Brain microvascular endothelial cell (primary cell): Measurements from ENCODE around the gene GNPTAB.

Experiments used
- DNase-seq: peaks from one replicate; pipeline ENCODE4 v3.0.0-alpha.2; 2020
- H3K27ac ChIP-seq: fragments of 250-450 bp; sonication (Bioruptor Pico); 2 replicates; pipeline ENCODE4 v1.5.1; 2020; ENCODE audit warnings: mild to moderate bottlenecking, moderate library complexity
- H3K27me3 ChIP-seq: fragments of 250-450 bp; sonication (Bioruptor Pico); replicated peaks from 2 replicates; pipeline ENCODE4 v1.5.1; 2020; ENCODE audit warnings: mild to moderate bottlenecking
- H3K36me3 ChIP-seq: fragments of 250-450 bp; sonication (Bioruptor Pico); replicated peaks from 2 replicates; pipeline ENCODE4 v1.5.1; 2020; ENCODE audit warnings: mild to moderate bottlenecking
- H3K4me3 ChIP-seq: 2 replicates; pipeline ENCODE4 v1.5.1; 2011; ENCODE audit warnings: low read depth, mild to moderate bottlenecking, control low read depth, low read length, moderate library complexity
- CTCF ChIP-seq: IDR thresholded peaks from 2 replicates; pipeline ENCODE4 v1.5.1; 2011; ENCODE audit warnings: low read depth, mild to moderate bottlenecking, moderate library complexity, low read length, control low read depth, inconsistent platforms; ENCODE audit errors: missing control alignments
- in situ Hi-C: cut with HindIII; loops from 2 replicates; pipeline ENCODE4 v1.10.0; 2017; ENCODE audit warnings: low sequenced_read_pairs, low pct_ligation_motif_present

Gene GNPTAB

GRCh38 chr12:101747697-101748096, 83.1 kb downstream of the GNPTAB start:
- DNase-seq: no peak
- Histone ChIP-seq H3K27me3 (no peaks in the 10 kb centered on the region), H3K36me3 (peaks cover 22% of the 10 kb centered on the region), H3K27ac (no peak overlapping the region), H3K4me3 (no peak overlapping the region)
- in situ Hi-C loops: no loop called here
- TF ChIP-seq CTCF: no peak

DNA sequence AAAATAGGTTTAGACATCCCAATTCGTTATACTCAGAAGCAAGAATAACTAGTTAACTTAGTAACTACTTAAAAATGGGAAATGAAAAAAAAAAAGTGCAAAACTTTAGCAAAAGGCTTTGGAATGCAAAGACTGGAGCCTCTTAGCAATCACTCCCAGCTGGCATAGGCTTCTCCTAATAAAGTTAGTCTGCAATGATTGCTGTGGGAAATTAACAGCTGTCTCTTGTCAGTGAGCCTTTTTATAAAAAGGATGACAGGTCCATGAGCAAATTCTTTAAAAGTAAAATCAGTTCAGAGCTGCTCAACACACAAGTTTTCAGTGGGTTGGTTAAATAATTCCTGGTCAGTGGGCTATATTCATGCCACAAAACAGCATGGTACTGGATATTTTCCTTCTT, 84.1 kb downstream of the GNPTAB start:
- TF ChIP-seq CTCF: no peak
- peaks cover 22% of the 10 kb centered on the region for H3K36me3 ChIP-seq
- H3K27ac ChIP-seq: no peak overlapping the region
- in situ Hi-C loops: no loop called here
- no peaks in the 10 kb centered on the region for H3K27me3 ChIP-seq
- DNase-seq: no peak
- no peak overlapping the region for H3K4me3 ChIP-seq

GRCh38 chr12:101746196-101746595, 84.6 kb downstream of the GNPTAB start:
- no peak for TF ChIP-seq CTCF
- H3K36me3 ChIP-seq: peaks cover 20% of the 10 kb centered on the region
- no peak for DNase-seq
- H3K27me3 ChIP-seq: no peaks in the 10 kb centered on the region
- no peak overlapping the region for H3K27ac ChIP-seq
- no peak overlapping the region for H3K4me3 ChIP-seq
- in situ Hi-C loops: no loop called here

DNA sequence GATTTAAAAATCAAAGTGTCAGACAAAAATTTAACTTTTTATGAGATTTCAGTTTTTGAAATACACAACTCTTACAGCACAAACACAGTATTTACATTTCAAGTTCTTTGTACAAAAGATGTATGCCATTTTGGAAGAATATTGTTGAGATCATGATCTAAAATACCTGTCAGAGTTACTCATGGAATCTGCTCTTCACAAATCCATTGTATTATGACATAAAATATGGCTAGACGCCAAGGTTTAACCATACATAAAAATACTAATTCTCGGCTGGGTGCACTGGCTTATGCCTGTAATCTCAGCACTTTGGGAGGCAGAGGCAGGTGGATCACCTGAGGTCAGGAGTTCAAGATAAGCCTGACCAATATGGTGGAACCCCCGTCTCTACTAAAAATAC, 85.3 kb downstream of the GNPTAB start:
- no peak for DNase-seq
- TF ChIP-seq CTCF: no peak
- H3K27ac ChIP-seq: no peak overlapping the region

DNA sequence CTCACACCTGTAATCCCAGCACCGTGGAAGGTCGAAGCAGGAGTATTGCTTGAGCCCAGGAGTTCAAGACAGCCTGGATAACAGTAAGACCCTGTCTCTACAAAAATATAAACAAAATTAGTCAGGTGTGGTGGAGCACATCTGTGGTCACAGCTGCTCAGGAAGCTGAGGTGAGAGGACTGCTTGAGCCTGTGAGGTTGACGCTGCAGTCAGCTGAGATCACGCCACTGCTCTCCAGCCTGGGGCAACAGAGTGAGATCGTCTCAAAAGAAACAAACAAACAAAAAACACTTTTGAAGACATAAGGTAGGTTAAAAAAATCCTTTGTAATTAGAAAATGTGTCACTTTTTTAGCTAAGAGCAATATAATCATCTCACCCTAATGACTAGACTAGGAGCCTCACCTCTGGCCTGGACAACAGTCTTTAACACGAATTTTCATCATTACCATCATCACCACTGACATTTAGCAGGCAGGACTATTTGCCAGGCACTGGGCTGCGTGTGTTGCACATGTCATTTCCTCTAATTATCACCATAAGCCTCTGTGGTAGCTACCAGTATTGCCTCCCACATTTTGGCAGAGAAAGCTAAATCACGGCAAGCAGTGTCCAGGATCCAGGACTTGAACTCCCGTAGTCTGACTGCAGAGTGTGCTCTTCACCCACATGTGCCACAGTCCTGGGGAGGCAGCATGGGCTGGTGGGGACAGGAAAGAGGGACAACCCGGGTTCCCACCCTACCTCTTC, 86.9 kb downstream of the GNPTAB start:
- no peaks in the 10 kb centered on the region for H3K27me3 ChIP-seq
- in situ Hi-C loops: no loop called here
- peaks cover 20% of the 10 kb centered on the region for H3K36me3 ChIP-seq
- DNase-seq: no peak
- H3K4me3 ChIP-seq: no peak overlapping the region
- TF ChIP-seq CTCF: no peak
- no peak overlapping the region for H3K27ac ChIP-seq

More for the DNA sequence above, 85.3 kb downstream of the GNPTAB start:
- H3K27me3 ChIP-seq: no peaks in the 10 kb centered on the region
- in situ Hi-C loops: no loop called here
- peaks cover 20% of the 10 kb centered on the region for H3K36me3 ChIP-seq
- no peak overlapping the region for H3K4me3 ChIP-seq

DNA sequence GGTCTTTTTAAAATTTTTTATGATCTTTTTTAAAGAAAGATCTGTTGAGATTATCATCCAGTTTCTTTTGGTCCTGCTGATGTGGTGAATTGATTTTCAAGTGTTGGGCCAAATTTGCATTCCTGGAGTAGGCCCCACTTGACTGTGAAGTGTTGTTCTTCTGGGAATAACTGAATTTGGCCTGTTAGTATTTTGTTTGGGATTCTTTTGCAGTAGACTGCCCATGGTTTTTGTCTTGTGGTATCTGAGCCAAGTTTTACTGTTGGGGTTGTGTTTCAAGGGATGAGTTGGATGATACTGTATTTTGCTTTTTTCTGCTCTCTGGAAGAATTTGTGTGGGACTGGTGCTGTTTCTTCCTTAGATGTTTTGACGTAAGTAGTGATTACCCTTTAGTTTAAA, 87.5 kb downstream of the GNPTAB start:
- peaks cover 14% of the 10 kb centered on the region for H3K36me3 ChIP-seq
- DNase-seq: no peak
- no peak overlapping the region for H3K4me3 ChIP-seq
- in situ Hi-C loops: no loop called here
- TF ChIP-seq CTCF: no peak
- no peak overlapping the region for H3K27ac ChIP-seq
- no peaks in the 10 kb centered on the region for H3K27me3 ChIP-seq
